Activated CD8-positive, alpha-beta memory T cell treated with anti-CD3 and anti-CD28 coated beads, Interleukin-2, amount 50 U/mL, for 1 hour (primary cell): ENCODE measurements around the gene OR14A2.
"Not testable (repeated sequence)": the region's sequence is repeated elsewhere in the genome, so short reads cannot be mapped to it uniquely, and the experiment has no call there.

ENCODE experiments used
- DNase-seq: peaks from one replicate; pipeline ENCODE4 v3.0.0-alpha.2; 2020; ENCODE audit errors: extremely low read depth

Gene OR14A2

DNA sequence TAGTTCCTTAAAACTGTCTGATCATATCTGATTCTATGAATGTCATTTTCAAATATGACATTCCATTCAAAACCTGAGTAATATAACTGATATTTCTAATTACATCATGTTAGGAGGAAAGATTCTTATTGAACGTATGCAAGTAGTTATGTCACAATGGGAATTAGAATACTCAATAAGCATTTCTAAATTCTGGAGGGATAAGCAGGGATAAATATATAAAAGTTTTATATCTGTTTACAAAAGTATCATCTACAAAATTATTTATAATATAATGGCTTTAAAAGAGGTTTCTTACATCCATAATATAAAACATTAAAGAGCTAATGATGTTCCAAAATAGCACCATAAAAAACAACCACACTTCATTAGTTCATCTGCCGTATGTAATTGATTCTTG lies at the start of gene OR14A2:
Gene OR14A2, minus strand, starts transcription at position 101 of the 400 bp plus-strand sequence.
- DNase-seq: no peak

DNA sequence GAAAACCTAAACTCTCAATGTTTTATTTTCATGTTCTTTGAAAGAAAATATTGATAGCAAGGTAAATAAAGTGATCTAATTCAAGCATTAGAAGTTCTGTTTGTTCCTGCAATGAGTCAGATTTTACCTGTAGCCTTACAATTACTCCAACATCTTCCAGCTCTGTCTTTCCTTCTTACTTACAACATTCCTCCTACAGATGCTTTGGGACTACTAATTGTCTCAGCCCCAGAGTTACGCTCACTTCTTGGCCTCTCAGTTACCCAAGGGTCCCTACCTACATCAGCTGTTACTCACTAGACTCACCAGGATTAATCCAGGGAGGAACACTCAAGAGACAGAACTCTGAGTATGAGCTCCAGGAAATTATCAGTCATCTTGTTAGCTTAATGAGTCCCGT lies 49.6 kb upstream of the OR14A2 start:
- DNase-seq: no peak

DNA sequence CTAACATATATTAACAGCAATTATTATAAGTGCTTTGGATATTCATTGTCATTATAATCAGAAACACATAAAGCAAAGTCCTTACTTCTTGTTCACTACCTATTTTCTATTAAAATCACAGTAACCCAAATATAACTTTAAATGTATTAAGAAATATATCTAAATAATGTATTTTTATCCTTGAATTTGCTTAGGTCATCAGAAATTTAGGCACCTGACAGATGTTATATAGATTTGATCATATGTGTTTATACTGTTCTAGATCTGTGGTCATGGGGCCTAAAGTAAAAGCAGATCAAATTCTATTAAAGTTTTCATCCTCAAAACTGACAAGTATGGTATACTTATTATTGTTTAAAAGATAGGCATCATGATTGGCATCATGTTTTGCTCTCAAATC lies 21.7 kb upstream of the OR14A2 start:
- no peak for DNase-seq

DNA sequence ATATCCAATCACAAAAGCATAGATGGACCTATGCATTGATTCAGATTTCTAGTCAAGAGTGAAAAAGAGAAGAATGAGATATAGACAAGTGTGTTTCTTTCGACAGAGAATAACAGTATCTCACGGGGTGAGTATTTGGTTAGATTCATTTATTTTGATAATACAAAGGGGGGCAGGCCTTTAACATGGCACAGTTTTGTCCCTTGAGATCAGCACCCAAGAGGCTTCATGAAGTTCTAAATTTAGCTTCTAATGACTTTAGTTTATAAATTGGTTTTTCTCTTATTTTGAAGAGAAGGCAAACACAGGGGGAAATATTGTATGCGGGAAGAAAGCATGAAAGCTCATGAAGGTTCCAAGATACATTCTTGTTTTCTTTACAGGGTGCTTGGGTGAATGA lies 12.5 kb upstream of the OR14A2 start, which contains the start of gene OR1C1:
Gene OR1C1, minus strand, starts transcription at position 101 of the 400 bp plus-strand sequence. CDS start 2,150 bp downstream, outside the sequence.
- DNase-seq: no peak

DNA sequence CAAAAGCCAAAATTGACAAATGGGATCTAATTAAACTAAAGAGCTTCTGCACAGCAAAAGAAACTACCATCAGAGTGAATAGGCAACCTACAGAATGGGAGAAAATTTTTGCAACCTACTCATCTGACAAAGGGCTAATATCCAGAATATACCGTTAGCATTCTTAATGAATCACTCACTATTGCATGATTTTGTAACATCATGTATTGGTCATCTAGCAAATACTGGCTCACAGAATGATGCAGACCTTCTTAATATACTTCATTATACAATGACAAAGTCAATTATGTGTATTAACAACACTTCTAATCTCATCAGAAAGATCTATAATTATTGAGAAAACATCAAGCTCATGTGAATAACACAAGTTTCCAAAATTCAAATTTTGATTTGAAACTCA lies 6.4 kb upstream of the OR14A2 start:
- not testable (repeated sequence) for DNase-seq

DNA sequence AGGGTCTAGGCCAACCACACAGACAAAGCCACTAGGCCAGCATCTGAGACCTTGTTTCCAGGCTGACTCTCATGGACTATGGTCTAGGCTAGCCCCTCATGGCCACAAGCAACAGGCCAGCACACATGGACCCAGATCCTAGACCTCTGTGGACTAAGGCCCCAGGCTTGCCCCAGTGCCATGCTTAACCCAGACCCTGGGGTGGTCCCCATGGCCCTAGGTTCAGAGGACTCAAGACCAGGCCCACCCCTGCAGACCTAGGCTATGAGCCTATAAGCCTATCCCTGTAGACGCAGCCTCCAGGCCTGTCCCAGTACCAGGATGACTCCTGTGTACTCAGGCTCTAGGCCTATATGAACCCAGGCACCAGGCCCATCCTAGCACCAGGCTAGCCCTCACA lies 1.9 kb upstream of the OR14A2 start:
- no peak for DNase-seq

DNA sequence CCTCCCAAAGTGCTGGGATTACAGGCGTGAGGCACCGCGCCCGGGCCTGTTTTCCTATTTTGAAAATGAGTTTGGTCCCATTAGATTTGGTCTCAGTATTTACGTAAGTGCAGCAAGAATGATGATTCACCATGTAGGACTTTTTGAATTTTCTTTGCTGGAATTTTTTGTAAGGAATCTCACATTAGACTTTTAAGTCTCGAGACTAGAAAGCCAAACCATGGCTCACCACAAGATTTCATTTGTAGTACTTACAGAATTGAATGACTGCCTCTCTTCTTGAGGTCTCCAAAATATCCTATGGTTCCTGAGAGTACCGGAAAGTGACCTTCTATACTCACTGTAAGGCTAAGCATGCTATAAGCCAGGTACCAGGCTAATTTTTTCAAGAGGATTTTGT lies 325 bp downstream of the OR14A2 start:
- no peak for DNase-seq

DNA sequence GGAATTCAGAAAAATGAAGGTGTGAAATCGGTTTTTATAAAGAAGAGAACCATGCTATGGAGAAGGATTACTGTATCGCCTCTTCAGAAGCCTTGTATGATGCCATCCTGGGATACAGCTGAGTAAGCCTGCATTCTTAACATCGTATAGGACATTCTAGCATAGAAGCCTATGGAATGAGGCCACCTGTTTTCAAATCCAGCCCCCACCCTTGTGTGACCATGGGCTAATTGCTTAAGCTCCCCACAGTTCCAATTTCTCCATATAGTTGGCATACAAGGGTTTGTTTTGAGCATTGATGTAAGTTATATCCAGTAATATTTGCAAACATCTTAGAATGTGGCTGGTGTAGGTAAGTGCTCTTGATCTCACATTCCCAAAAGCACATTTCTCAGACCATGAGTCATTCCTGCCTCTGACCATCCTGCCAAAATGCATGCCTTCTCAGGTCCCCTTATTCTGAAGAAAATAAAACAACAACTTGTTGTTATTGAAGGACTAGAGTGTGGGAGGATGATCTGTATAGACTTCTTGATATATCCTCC lies 1.5 kb downstream of the OR14A2 start:
- DNase-seq: no peak

DNA sequence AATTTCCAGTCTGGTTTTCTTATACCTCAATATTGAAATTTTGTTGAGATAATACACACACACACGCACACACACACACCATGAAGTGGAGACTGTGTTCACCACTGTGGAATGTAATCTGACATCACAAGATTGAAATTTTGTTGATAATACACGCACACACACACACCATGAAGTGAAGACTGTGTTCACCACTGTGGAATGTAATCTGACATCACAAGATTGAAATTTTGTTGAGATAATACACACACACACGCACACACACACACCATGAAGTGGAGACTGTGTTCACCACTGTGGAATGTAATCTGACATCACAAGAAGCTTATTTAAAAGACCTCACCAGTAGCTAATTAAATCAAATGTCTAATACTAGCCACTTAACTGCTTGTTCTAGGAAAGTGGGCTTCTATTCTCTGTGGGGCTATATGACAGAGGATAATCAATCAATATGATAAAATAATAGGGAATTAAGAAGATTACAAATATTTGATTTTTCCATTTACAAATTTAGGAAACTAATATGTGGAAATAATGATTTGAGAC lies 5.7 kb downstream of the OR14A2 start:
- not testable (repeated sequence) for DNase-seq

DNA sequence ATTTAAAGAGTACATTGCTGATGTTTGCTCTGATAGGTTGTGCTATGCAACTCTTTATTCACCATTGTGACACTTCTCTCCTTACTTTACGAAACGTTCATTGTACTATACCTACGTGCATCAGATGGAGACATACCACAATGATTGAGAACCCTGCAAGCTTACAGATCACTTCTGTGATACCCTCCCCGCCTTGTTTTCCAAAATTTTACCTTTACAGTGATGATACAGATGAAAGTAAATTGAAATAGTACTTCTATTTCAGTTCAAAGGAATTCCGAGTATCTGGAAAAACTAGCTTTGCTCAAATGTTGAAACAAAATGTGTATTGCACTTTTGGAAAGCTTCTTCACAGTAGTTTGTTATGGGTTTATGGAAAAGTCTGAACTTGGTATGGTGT lies 6.2 kb downstream of the OR14A2 start:
- no peak for DNase-seq

DNA sequence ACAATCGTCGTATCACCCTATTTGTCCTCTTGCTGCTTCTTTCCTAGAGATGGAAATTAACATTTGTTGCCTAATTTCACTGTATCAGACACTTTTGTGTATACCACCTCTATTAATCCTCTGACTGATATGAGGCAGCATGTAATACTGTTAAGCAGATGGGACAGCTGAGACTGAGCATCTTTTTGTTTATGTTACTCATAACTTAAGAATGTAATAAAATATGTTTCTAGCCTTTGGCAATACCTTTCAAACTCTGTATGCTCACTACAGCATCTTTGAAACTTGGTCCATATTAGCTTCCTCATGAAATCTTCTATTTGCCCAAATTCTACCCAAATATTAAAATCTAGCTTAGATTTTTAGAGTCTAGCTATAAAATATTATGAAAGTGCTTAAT lies 7.2 kb downstream of the OR14A2 start:
- no peak for DNase-seq

DNA sequence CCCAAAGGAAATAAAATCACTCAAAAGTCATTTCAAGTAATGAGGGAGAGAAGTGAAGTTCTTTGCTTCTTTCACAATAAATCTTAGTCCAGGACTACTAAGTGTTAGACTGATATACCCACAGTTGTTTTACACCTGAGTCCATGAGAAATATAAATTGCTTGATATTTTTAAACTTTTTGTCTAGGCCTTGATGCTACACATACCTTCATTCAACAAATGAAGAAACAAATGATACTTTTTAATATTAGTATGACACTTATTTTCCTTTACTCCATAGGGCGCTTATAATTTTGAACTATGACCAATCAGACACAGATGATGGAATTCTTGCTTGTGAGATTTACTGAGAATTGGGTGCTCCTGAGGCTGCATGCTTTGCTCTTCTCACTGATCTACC lies 9.6 kb downstream of the OR14A2 start, which contains the start of gene OR14K1:
Gene OR14K1, plus strand, starts transcription at position 301 of the 400 bp plus-strand sequence. Its CDS starts 0 bp downstream, at position 301.
- DNase-seq: no peak

DNA sequence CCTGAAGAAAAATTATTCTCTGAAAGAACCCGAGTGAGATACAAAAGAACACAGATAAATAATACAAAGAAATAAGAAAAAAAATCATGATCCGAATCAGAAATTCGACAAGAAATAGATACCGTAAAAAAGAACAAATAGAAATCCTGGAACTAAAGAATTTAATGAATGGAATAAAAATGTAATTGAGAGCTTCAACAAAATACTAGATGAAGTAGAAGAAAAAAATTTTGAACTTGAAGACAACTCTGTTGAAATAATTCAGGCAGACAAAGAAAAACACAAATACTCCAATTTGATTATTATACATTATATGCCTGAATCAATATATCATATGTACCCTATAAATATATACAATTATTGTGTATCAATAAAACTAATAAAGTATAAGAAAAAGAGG lies 26.7 kb downstream of the OR14A2 start:
- DNase-seq: no peak

DNA sequence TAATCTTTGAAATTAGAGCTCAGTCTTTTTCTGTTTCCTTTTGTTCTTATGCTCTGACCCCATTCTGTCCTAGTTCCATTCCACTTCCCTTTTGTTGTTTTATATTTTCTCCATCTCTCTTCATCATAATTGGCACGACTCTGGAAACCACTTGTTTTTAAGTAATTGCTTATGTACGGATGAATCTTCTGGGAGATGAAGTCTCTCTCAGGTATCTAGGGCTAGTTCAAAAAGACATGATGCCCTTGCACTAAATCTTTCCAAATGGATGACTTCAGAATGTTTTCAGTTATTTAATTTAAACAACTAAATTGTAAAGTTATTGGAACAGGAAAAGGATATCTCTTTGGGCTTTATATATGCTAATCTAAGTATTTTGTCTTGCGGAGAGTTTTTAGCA lies 31.4 kb downstream of the OR14A2 start, which contains the start of gene OR6F1:
Gene OR6F1, minus strand, starts transcription at position 101 of the 400 bp plus-strand sequence. CDS start 3,891 bp downstream, outside the sequence.
- no peak for DNase-seq

DNA sequence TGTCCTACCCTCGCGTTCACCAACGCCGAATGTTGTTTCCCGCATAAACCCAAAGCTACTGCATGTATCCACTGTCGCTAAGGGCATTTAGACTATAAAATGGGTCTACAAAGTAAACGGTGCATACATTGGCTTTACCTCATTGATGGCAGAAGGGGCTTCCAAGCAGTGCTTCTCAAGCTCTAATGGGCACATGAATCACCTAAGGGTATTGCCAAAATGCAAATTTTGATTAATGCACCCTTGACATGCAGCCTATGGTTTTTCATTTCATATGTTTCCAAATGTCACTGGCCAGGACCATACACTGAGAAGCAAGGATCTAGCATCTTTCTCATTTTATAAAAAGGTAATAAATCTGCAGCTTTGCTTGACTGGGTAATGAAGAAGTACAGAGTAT lies 34.2 kb downstream of the OR14A2 start:
- no peak for DNase-seq

DNA sequence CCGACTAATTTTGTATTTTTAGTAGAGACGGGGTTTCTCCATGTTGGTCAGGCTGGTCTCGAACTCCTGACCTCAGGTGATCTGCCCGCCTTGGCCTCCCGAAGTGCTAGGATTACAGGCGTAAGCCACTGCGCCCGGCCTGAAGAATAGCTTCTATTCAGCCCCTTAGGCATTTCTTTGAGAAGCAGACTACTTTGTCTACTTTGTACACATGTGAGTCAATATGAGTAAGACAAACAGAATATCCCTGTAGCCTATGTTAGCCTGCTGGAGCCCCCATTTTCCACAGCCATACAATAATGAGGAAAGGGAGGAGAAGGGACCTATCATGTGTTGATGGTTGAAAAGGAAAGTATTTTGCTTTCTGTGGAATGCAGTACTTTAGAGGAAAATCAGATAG lies 37.3 kb downstream of the OR14A2 start:
- DNase-seq: not testable (repeated sequence)

DNA sequence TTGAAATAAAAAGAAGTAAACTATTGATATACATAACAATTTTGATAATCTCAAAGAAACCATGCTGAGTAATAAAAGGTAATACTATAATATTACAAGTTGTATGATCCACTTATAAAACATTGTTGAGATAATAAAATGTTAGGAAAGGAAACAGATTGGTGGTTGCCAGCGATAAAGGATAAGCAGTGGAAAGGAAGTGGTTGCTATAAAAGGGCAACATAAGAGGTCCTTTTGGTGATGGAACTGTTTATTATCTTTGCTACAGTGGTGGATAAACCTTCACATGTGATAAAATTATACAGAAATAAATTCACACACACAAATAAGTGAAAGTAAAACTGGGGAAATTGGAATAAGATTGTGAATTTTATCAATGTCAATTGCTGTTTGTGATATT lies 46.6 kb downstream of the OR14A2 start:
- no peak for DNase-seq

DNA sequence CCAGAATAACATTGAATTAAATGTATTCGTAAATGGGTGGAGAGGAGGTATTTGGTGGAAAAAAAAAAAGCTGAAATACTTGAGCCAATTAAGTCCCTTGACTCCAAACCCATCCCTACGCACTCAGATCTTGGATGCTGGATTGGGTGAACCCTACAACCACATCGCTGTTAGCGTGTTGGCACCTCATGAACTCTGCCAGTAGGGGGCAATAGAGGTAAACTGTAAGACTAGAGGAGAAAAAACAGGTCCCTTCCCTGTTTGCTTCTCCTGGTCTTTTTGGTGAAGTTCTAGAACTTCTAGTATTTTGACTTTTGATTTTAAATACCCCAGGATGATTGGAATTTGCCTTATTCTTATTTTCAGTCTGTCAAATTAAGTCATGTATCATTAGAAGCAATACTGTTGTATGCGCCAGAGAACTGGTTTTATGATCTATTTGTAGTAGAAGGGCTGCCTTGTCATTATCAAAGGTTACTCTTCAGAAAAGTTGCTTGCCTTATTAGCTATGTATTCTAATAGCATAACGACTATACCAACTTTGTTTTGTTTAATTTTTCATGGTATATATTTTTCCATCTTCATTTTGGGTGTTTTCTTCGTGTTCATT lies 66.5 kb downstream of the OR14A2 start:
- DNase-seq: no peak

DNA sequence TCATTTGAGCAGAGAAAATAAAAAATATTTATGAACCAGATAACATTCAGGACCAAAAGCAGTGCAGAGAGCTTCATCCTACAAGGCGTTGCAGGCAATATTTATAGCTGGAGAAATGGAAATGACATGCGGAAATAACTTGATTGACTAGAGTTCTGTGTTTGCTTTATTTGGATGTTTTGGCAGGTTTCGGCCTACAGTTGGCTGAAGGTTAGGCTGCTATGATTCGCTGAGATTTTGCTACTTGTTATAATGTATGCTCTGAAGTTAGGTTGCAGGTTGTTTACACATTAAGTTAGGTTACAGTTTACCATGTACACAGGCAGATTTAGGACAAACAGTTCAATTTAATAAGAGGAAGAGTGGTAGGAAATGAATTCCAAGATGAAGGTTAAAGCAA lies 67.8 kb downstream of the OR14A2 start:
- no peak for DNase-seq

DNA sequence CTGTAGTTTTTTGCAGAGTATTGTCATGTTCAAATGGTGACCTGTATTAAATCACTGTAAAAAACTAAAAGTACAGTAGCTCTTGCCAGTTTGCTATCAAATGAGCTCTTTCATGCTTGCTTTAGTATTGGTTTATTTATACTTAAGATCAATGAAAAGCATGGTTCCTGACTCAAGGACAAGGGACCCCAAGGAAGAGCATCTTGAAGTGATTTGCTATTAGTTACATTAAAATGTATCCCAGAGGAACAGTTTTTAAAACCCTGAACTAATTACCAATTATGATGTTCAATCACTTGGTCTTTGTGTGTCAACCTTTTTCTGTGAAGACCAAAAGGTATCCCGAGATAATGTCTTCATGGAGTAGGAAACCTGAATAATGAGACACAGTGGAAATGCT lies 68.3 kb downstream of the OR14A2 start, which contains the start of gene OR13G1:
Gene OR13G1, minus strand, starts transcription at position 101 of the 400 bp plus-strand sequence. CDS start 6,698 bp downstream, outside the sequence.
- no peak for DNase-seq
